ENCODE measurements around the gene JCAD.

JCAD gene

DNA sequence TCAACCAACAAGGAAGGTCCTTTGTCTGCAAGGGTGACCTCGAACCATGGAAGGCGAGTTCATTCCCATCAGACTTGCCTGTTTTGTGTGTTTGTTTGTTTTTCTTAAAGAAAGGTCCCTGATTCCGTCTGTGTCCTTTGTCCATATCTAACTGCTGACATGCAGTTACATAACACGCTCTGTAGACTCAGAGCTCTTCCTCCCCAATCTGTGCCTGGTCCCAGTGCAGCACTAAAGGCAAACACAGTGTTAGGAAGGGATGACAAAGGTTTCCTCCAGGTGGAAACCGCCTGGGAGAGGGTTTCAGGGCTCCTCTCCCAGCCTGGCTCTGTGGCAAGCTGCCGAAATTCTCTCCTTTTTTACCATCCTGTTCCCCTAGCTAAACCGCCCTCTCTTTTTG is 13.4 kb downstream of the JCAD start:
- DNase-seq (ENCODE audit: low spot score) = no peak

DNA sequence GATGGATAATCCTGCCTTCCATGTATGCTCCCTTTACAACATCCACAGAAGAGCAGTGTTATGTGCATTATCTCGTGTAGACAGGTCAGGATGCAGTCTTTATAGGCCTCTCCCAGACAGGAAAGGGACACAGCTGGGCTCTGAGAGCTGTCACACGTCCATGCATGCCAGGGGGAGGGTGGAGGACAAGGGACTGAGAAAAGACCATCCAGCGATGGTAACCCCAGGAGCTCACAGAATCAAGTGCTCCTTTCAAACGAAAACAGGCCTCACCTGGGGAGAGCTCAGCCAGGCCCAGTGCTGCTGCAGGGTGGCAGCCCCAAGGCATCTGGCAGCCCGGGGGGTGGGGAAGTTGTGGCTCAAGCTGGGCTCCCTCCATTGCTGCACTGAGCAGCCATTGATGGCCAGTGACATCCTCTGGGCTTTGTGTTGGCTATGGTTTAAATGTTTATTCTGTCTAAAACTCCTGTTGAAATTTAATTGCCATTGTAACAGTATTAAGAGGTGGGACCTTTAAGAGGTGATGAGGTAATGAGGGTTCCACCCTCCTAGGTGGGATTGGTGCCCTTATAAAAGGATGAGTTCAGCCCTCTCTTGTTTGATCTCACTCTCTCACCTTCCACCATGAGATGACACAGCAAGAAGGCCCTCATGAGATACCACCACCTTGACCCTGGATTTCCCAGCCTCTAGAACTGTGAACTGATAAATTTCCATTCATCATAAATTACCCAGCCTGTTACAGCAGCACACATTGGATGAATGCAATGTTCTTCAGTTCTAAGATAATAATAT is 15.7 kb downstream of the JCAD start:
- DNase-seq (ENCODE audit: low spot score) = no peak

DNA sequence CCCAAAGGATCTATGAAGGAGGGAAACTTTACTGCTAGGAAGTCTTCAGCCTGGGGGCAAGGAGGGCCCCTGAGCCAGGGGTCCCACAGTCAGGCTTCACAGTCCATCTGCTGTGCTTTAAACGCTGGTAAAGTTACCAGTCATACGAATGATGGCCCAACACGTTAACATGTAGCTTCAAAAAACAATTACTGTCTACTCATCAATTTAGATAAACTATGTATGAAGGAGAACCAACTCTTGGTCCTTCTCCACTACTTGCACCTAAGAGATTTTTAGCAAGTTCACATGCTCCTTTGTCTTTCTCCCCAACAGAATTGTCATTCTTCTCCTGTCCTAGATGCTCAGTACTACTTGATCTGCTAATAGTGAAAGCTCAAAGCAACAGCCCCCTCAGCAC is 16.6 kb downstream of the JCAD start:
- no peak for DNase-seq (ENCODE audit: low spot score)

DNA sequence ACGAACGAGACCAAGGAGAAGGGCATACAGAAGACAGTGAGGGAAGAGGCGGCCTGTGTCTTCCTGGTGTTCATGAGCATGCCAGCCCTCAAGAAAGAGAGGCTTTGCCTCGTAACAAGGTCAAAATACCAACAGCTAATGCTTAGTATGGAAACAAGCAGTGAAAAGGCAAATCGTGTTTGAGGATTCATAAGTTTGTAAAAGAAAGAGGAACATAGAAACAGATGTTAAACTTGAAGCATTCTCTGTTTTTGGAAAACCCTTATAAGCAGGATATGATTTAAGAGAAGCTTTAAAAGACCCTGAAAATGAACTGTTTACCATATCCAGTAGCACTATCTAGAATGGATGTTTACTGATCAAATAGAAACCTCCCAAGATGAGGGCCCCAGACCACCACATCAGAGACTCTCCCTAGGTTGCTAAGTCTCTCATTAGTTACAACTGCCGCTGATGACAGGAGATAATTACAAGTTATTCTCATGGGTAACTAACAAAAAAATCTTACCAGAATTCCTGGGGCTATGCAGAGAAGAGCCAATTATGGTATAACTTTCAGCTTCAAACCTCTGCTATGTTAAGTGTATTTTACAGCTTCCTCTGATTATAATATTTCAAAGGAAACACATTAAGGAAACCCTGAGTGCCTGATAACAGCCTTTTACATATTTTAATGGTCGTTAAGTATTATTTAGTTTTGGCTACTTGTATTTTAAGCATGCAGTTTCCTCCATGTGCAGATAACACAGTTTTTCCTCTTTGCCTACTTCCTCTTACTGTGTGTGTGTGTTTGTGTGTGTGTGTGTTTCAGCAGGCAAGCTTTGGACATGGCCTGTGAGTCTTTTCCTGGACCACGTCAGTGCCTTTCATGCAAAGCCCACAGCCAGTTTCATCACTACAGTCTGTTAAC is 17.9 kb downstream of the JCAD start:
- no peak for DNase-seq (ENCODE audit: low spot score)

DNA sequence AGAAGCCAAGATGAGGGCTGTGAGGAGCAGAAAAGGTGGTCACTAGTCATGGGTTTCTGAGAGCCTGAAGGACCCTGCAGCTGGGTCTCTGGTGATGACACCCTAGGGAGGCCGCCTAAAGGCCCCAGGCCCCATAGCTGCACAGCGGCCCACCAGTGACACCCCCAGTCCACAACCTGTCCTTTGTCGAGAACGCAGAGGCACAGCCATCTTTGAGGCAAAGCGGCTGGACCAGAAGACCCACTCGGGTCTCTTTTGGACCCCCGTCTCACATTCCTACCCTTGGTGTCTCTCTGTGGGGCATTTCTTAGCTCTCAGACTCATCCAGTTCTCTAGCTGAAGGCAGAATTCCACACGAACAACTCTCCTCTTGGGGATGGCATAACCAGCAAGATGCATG is 18.8 kb downstream of the JCAD start:
- DNase-seq (ENCODE audit: low spot score) = no peak

DNA sequence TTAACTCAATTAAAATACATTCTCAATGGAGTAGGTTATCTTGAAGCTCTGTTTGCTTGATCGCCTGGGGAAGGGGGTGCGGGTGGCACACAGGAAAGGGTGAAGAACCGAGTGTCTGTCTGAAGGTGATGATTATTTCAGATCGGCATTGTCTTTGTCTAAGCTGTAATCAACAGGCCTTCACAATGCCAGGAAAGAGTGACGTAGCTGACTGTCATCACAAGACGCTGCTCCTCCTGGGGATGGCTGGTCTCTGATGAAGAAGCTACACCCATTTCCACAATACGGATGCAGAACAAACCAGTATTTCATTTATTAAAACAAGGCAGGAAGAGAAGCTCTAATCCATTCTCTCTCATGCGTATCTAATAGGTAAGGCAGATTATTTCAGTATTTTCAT is 19.4 kb downstream of the JCAD start:
- DNase-seq (ENCODE audit: low spot score) = no peak

DNA sequence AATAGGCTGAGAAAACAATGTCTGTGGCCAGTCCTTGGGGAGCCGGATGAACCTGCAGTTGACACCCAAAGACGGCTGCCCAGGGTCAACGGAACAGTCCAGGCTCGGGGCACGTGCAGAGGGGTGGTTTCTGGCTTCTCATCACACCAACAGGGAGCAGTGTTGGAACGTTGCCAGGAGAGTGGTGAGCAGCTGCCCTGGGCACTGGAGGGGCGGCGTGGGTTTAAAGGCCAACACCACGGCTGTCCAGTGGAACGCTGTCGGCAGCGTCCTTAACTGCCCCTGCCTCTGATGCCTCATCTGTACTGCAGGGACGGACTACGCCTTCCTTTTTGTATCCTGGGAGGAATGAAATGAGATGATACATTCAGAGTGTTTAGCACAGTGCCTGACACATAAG is 19.8 kb downstream of the JCAD start:
- DNase-seq (ENCODE audit: low spot score) = no peak

DNA sequence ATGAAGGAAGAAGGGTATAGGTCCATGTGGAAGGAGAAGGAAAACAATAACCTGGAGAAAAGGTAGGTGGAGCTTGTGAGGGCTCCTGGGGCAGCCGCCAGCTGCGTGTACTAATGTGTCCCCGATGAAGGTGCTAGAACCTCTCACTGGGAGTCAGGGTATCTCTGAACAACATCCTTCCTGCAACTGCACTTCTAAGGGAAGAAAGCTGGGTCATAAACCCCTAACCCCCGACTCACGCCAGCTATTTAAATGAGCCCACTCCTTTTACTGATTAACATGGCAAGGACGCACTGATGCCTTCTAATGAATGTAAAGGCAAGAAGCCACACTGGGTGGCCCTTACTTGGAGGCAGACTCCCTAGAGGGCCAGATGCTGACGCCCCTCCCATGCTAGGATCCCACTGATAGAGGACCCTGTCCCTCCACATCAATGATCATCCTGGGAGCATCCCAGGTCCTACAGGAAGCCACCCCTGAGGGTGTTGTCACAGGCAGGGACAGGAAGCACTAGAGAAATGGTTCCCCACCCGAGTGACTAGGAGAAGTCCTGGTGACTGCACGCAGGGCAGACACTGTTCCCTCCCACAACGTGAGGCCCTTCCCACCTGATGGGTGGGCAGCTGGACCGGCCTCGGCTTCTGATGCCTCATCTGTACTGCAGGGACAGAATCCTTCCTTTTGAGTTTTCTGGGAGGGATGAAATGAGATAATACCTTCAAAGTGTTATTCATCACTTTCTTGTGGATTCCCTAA is 20.4 kb downstream of the JCAD start:
- DNase-seq (ENCODE audit: low spot score) = no peak

DNA sequence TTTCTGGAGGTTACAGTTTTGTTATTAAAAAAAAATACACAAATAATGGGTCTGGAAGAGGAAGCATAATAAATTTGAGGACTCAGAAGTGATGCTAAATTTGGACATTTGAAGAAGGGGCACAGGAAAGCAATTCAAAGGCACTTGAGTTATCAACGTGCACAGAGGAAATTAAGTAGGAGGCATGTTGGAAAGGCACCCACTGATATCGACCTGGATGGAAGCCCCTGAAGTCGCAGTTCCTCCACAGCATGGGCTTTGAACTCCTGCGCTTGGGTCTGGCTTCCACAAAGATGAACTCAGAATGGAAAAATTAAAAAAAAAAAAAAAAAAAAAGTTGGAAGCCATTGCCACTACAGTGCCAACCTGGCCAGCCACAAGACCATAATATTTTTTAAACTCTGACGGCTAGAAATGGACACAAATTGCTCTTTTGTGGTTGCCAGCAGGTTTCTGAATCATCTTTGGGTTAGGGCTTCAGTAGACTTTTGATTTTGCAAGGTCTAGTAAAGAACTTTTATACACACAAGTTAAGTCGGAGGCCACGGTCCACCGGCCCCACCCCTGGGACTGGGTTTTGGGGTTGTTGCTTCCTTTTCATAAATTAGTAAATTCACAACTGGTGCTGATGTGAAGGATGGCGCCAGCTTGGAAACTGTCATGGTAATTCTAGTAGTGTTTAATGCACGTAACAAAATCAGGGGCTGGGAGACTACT is 21.6 kb downstream of the JCAD start:
- no peak for DNase-seq (ENCODE audit: low spot score)

DNA sequence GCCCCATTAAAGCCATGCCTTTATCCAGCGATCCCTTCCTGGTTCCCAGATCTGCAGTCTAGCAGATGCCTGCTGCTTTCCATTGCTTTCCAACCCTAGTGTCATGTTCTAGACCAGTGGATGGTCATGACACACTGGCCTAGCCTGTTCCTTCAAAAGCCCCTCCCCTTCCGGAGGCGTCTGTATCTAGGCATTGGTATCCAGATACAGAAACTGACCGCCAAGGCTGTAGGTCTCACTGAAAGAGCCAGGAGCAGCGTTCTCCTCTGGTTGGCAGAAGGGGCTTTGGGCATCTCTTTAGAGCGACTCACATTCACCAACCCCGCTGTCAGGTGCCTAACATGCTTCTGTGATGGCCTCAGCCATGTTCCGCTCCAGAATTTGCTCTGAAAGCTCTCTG is 22.6 kb downstream of the JCAD start:
- DNase-seq (ENCODE audit: low spot score) = no peak

DNA sequence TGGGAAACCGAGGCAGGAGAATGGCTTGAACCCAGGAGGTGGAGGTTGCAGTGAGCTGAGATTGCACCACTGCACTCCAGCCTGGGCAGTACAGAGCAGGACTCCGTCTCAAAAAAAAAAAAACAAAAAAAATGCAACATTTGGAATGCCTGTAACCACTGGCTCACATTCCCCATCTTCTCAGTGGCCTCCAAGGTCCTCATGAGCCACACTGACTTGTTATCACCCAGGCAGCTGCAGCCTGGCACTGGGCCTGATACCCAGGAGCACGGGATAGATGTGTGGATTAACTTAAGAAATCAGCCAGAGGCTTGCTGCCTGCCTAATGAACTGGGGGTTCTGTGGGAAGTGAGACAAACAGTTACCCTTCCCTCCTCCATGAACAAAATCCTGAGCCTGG is 23.0 kb downstream of the JCAD start:
- DNase-seq (ENCODE audit: low spot score) = no peak

DNA sequence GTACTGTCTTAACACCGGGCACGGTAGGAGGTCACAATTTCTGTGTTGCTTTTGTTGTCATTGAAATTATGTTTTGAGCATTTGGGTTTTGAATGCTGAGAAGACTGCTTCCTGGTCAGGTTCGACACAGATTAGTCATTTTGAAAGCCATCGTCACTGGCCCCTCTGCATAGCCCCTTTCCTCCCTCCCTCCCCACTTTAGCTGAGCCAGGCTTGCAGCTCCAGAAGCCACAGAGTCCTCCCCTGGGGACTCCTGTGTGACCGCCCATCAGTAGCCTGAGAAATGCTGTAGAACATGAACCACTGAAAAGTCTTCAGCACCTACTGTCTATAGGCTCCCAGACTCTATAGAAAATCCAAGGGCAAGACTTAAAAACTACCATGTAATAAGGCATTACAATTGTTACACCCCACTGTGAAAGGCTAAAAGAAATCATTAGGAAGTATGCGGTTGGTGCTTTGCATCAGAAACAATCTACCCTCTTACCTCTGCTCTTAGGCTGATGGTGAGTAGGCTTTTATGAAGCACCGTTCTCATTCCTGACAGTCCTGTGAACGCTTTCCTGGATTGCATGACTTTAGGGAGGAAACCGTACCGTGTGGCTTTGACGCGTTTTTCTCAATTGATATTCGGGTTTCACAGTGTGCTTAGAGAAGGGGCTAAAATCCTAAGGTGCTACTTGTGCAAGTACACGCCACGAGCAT is 24.8 kb downstream of the JCAD start:
- no peak for DNase-seq (ENCODE audit: low spot score)

DNA sequence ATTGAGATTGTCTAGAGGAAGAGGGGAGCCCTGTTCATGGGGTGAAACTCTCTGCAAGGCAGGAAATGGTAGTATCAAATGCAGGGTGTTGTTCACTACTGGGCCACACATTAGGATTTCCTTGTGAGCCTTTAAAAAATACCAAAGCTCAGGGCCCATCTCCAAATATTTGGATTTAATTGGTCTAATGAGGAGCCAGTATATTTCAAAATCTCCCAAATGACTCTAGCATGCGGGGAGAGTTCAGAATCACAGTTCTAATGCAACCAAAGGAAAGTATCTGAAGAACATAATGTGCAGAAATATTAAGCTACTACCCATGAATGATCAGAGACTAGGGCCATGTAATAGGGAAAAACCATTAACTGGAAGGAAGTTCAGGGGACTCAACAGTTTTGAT is 27.3 kb downstream of the JCAD start:
- DNase-seq (ENCODE audit: low spot score) = no peak

DNA sequence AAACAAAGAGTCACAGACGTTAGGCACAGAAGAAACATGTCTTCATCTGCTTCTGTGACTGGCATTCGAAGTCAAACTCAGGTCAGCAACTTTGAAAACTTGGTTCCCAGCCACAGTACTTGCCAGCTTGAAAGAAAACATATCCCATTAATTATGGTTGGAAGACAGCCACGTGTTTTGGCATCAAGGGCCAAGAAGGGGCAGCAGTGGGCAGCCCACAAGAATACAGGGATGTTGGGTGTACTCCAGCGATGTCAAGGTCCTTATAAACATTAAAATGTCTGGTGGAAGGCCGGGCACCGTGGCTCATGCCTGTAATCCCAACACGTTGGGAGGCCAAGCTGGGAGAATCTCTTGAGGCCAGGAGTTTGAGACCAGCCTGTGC is 29.5 kb downstream of the JCAD start:
- no peak for DNase-seq (ENCODE audit: low spot score)

DNA sequence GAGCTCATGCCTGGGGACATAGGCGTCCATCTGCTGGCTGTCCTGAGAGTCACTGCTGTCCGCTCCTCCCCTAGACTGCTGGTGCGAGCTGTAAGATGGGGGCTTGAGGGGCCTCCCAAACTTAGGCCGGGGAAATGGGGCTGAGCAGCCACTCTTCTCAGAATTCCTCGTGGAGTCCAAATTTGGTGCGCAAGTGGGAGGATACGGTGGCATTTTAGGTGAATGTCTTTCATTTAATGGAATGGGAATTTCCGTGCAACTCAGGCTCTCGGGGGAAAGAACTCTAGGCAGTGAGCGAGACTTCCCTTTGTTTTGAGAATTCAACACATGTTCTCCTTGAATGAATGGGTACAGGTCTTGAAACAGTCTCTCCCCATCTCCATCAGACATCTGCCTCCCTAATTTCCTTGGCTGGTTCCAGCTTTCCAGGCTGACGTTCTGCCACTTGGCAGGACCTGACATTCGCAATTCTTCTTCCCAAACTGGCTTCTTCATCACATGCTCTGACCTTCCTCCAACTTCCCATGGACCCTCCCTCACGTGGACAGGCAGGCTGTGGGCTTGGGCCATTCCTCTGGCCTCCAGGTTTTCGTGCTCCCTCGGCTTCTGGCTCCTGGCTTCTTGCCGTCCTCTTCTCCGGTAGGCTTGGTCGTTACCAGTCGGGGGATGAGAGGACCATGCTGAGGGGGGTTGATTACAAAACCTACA is 30.1 kb downstream of the JCAD start:
- DNase-seq (ENCODE audit: low spot score) = no peak

DNA sequence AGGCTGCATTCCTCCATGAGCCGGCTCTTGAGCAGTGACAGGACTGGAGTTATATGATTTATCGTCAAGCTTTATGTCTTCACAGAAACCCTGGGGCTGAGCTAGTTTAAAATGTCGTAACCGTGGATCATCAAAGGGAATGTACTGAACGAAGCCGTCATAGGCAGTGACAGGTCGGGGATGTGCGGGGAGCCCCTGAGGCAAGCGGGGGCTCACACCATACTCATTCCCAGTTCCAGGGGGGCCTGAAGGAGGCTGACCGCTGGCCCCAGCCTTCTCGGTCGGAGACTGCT is 30.7 kb downstream of the JCAD start:
- no peak for DNase-seq (ENCODE audit: low spot score)

DNA sequence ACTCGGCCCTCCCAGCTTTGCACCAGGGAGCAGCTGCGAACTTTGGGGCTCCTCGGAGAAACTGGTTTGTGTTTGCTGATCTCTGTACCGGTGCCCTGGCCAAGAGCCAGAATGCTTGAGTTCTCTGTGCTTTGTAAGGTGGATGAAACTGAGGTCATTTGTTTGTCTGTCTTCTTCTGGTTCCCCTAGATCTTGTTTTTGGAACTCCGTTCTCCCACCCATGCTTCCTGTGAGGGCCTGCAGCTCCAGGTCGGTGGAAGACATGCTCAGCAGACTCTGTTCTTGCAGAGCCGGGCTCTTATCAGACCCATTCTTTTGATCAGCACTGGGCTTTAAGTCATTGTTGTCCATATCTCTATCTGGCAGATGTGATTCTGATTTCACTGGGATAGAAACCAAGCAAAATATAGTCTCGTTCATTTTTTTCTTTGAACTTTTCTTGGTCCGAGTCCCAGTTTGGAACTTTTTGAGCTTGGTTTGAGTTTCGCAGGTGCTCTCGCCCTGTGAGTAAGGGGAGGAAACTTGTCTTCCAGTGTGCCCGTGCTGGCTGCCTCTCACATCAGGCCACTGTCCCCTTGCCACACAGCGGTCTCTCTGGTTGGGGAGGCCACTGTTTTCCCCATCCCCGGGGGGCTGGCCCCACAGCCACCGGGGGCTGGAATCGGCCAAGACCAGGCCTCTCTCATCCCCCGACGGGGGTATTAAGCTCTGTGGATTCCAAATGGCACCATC is 31.2 kb downstream of the JCAD start:
- no peak for DNase-seq (ENCODE audit: low spot score)

DNA sequence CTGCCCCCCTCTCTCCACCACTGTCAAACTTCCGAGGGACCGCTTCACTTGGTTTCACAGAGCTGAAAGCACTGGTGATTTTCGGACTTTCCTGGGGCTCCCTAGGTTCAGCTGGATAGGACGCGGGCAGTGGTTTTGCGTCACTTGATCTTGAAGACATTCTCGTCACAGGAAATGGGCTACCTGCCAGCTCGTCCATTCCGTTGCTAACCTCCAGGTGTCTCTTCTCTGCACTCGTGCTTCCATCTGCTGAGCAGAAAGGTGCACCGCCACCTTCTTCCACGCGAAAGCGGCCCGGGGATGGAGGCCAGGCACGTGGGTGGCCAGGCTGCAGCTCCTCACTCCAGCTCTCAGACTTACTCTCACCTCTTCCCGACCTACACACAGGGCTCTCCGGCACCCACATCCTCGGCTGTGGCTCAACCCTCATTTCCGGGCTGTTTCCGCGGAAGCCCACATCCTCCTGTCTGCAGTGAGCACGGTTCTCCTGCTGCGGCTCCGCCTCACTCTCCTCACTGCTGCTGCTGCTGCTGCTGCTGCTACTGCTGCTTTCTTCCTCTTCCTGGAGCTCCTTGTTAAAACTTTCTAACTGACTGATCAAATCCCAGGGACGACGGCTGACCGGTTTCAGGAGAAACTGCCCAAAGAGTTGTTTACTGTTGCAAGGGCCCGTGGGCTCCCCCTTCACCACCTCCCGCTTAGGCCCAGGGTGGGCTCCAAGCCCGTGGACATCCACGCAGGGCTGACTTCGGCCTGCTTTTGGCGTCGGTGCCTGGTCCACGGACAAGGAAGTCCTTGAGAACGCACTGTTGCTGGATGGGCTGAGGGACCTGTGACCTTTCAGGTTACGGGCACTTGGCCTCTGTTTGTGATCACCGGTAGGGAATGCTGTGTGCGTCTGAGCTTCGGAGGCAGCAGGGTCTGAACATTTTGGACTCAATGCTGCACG is 32.1 kb downstream of the JCAD start:
- DNase-seq (ENCODE audit: low spot score) = no peak

DNA sequence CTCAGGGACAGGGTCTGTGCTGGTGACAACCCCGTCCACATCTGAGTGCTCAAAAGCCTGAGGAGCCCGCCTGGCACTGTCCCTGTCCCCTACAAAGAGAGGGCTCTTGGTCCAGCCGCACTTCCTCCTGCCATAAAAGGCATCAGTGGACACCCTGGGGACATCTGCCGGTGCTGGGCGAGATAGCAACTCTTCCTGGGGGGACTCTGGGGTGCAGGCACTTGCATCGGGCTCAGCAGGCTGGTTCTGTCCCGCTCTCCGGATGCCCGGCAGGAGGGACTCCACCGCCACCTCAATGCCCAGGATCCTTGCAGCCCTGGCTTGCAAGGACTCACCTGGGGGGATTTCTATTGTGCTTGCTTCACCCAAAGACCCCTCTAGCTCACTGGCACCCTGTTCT is 32.8 kb downstream of the JCAD start:
- no peak for DNase-seq (ENCODE audit: low spot score)

Data from left forelimb (tissue), 1 donor.